ENCODE measurements around the gene CISH.

The CISH gene

DNA sequence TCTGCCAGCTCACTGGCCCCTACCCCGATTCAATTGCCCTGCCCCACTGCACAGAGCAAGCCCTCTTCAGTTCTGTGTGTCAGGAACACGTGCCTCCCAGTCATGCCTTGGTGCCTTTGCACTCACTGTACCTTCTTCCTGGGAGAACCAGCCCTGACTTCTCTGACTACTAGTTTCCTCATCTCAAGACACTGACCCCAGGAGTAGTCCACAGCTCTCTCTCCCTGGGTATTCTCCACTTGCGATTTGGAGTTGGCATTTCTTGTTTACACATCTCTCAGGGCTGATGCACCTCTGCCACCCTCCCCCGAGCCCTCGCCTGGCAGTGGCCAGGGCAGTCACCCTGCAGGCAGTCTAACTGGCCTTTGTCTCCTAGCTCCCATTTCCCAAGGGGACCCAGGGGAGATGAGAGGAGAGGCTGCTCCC is 5.7 kb downstream of the CISH start:
- TF ChIP-seq, protein P1, sequence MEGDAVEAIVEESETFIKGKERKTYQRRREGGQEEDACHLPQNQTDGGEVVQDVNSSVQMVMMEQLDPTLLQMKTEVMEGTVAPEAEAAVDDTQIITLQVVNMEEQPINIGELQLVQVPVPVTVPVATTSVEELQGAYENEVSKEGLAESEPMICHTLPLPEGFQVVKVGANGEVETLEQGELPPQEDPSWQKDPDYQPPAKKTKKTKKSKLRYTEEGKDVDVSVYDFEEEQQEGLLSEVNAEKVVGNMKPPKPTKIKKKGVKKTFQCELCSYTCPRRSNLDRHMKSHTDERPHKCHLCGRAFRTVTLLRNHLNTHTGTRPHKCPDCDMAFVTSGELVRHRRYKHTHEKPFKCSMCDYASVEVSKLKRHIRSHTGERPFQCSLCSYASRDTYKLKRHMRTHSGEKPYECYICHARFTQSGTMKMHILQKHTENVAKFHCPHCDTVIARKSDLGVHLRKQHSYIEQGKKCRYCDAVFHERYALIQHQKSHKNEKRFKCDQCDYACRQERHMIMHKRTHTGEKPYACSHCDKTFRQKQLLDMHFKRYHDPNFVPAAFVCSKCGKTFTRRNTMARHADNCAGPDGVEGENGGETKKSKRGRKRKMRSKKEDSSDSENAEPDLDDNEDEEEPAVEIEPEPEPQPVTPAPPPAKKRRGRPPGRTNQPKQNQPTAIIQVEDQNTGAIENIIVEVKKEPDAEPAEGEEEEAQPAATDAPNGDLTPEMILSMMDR (IDR thresholded peaks at IDR 0.05; ENCODE audit: insufficient read depth, low read depth, low read length, missing control alignments) = no peak
- no peak overlapping the region for H3K4me3 ChIP-seq (ENCODE audit: low read depth, low read length)
- no peak for DNase-seq (ENCODE audit: low read depth)

DNA sequence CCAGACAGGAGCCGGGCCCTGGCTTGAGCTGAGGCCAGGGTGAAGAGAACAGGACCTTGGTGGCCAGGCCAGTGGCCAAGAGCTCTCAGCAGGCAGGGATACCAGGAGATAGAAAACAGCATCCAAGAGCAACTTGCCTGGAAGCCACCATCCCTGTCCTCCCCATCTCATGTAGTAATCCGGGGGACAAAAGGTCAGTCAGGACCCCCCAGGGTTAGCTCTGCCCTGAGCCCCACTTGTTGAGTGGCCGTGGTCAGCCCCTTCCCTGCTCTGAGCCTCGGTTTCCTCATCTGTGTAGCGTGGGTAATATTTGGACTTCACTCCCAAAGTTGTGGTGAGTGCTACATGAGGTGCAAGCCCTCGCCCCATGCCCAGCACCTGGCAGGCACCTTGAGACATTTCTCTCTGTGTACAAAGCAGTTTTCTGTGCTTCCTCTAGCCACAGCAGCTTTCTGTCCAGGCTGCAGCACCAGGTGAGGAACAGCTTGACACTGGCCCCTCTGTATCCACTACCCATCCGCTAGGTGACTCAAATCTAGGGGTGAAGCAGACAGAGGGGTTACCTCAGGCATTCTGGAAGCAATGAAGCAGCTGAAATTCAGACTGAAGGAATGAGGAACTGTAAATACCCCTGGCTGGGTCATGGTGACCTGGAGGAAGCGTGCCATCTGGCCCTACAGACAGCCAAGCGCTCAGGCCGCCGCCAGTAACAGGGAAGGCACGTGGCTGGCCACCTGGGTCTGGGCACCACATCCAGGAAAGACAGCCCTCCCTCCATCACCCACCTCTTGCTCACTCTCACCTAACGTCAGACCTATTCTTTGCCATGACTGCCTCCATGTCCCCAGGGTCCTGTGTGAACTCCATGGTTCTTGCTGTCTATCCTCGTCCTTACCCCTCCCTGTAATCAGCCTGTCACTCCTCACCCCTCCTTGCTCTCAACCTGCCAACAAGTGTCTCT is 6.7 kb downstream of the CISH start:
- H3K4me3 ChIP-seq (ENCODE audit: low read depth, low read length) = no peak overlapping the region
- TF ChIP-seq, protein P1 (IDR thresholded peaks at IDR 0.05; ENCODE audit: insufficient read depth, low read depth, low read length, missing control alignments) = no peak
- DNase-seq (ENCODE audit: low read depth) = no peak

DNA sequence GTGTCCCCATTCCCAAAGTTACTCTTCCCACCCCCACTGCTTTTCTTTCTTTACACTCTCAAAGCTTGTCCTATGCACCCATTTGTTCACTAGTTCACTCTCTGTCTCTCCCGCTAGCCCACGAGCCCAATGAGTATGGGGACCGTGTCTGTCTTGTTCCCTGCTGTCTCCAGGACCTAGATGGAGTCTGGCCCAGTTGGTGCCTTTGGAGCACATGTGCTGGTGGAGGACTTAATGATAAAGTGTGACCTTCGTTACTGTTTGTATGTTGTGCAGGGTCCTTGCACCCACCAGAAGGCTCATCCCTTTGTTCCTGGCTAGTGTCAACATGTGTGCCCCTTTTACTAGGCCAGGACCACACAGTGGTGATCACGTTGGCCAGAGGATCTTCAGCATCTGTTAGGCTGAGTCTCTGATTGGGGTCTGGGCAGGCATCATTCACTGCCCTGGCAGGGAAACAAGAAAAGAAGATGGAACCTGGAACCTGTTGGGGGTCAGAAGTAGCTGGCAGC is 7.4 kb downstream of the CISH start:
- H3K4me3 ChIP-seq (ENCODE audit: low read depth, low read length) = no peak overlapping the region
- TF ChIP-seq, protein P1 (IDR thresholded peaks at IDR 0.05; ENCODE audit: insufficient read depth, low read depth, low read length, missing control alignments) = no peak
- no peak for DNase-seq (ENCODE audit: low read depth)

DNA sequence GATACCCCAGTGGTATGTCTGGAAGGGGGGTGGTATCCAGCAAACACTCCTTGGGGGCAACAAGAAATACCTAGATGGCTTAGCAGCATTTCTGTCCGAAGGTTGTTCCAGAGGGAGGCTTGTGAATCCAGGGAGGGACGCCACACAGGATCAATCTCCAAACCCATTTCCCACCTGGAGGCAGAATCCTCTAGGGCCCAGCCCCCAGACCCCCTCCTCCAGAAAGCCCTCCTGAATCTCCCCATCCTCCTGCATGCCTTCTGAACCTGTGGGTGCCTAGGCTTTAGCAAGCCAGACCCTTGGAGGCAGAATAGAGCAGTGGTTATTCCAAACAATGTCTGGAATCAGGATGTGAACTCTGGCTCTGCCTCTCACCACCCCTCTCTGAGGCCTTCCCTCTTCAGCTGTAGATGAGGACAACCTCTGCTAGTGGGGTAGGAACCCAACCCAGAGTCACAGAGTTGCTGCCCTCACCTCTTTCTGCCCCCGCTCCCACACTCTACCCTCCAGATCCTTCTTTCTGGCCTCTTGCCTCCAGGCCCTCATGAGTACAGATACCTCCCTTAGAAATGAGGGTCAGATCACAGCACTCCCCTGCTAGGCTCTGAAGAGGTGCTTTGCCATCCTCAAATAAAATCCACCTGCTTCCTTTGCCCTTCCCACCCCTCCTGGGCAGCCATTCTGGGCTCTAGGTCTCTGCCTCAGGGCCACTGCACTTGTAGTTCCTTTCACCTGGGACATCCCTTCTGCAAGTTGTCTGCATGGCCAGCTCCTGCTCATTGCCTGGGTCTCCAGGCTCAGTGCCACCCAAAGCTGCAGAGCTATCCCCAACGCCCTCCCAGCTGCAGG is 8.1 kb downstream of the CISH start:
- no peak for DNase-seq (ENCODE audit: low read depth)
- H3K4me3 ChIP-seq (ENCODE audit: low read depth, low read length) = no peak overlapping the region
- TF ChIP-seq, protein P1 (IDR thresholded peaks at IDR 0.05; ENCODE audit: insufficient read depth, low read depth, low read length, missing control alignments) = no peak

DNA sequence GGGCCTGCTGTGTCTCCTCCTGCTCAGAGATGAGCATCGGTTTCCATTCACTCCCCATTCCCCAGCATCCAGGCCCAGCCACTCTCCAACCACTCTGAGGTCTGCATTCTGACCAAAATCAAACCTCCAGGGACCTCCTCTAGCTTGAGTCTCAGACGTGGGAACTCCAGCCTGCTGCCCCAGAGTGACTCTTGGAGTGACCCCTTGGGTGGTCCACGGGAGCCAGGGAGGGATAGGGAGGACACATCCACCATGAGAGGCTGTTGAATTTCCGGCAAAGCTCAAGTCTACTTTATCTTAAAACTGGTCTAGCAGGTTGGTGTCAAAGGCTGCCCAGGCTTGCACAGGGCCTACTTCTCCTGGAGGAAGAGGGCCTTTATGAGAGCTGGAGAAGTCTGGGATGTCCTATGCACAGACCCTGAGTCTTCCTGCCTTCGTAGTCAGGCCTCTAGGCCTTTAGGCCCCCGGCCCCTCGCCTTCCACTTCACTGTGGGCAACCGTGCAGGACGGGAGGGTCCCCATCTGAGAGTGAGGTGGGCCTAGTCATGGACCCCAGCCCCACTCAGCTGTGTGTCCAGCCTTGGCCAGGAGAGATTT is 8.9 kb downstream of the CISH start:
- DNase-seq (ENCODE audit: low read depth) = no peak
- TF ChIP-seq, protein P1 (IDR thresholded peaks at IDR 0.05; ENCODE audit: insufficient read depth, low read depth, low read length, missing control alignments) = no peak
- no peak overlapping the region for H3K4me3 ChIP-seq (ENCODE audit: low read depth, low read length)

DNA sequence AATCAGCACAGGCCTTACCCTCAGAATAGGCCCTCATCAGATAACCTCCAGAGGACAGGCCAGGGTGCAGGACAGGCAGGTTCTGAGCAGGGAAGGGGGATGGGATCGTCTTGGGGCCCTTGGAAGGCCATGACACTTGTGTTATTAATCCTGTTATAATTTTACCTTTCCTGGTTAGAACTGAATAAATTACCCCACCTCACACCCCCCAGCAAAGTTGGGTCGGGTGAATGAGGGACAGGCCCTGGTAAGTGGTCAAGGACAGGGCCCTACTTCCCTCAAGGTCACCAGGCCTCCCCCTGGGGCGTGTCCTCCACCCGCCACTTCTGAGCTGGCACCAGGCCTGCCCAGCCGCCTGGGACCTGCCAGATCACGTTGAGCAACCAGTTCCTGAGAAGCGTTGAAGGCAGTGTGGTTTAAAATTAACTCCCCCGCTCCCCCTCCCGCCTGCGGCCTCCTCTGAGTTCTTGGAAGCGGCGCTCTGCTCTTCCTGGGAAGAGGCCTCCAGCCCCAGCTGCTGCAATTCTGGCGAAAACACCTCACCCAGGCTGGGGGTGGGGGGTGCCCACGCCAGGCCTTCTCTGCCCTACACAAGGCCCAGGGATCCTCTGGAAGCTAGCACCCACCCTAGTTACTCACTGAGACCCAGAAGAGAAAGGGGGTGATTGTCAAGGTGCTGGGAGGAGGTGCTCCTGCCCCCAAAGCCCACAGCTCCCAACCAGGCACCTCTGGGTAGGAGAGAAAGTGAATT is 10.6 kb downstream of the CISH start:
- DNase-seq (ENCODE audit: low read depth) = no peak
- TF ChIP-seq, protein P1 (IDR thresholded peaks at IDR 0.05; ENCODE audit: insufficient read depth, low read depth, low read length, missing control alignments) = no peak
- no peak overlapping the region for H3K4me3 ChIP-seq (ENCODE audit: low read depth, low read length)
